Fibroblast of upper back skin (primary cell): ENCODE data around the gene AVPR1B.

ENCODE experiments used
- DNase-seq: peaks from one replicate; pipeline ENCODE4 v3.0.0-alpha.2; 2013

The AVPR1B gene

DNA sequence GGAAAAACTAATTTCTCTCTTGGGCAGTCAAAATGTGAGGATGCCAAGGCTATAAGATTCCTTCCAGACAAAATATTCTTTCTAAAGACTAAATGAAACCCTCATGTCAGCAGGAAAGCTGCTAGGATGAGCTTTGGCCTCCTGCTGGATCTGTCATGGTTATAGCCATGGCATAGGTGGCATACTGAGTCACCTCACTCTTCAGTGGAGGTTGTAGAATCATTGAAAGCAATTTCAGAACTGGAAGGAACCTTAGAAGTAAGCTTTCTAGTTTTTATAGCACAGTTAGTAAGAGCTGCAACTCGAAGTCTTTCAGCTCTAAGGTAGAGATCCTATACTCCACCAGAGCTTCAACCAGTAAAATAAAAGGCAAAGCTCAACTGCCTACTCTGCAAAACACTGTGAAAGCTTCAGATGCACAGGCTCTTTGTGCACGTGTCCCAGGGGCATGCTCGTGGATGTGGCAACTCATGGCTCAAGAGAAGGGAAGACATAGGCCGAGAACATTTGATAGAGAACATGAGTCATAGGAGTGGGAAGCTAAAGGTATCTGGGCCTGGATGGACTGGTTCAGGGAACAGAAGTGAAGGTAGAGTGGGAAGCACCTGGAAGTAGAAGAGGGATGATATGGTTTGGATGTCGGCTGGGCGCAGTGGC lies 5.8 kb downstream of the AVPR1B start:
- DNase-seq: no peak

- no peak for DNase-seq
These were observed 6.4 kb downstream of the AVPR1B start for GRCh38 chr1:206110820-206111219.

DNA sequence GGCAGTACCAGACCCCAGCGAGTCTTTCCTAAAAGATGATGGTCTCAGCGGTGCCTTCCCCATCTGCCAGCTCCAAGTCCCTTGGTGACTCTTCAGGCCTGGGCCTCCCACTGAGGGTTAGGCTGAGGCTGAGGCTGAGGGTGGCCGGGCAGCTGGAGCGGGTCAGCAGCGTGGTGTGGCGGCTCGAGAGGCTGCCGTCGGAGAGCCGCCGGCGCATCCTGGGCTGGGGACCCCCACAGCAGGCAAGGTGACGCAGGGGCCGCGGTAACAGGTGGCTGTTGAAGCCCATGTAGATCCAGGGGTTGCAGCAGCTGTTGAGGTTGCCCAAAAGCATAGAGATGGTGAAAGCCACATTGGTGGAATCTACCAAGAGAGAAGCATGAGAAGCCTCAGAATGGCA lies 7.0 kb downstream of the AVPR1B start:
- no peak for DNase-seq

DNA sequence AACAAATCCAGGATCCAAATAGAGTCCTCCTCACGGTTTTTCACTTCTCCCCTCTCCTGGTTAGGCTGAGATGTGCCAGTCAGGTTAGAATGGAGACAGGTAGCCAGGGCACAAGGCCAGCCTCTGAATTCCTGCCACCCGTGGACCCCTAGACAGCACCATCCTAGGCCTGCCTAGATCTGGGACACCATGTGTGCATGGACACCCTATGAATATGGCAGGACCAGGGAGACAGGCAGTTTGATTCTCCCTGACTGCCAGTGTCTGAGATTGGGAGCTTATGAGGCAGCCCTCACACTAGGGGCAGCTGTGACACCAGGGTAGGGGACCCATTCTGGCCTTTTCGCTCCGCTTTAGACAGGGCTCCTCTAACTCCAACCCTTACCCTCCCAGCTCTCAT lies 7.5 kb downstream of the AVPR1B start:
- DNase-seq: no peak

- no peak for DNase-seq
These were observed 8.6 kb downstream of the AVPR1B start for GRCh38 chr1:206108635-206109034.

- DNase-seq: no peak
These were observed 10.0 kb downstream of the AVPR1B start for GRCh38 chr1:206107168-206107544.

DNA sequence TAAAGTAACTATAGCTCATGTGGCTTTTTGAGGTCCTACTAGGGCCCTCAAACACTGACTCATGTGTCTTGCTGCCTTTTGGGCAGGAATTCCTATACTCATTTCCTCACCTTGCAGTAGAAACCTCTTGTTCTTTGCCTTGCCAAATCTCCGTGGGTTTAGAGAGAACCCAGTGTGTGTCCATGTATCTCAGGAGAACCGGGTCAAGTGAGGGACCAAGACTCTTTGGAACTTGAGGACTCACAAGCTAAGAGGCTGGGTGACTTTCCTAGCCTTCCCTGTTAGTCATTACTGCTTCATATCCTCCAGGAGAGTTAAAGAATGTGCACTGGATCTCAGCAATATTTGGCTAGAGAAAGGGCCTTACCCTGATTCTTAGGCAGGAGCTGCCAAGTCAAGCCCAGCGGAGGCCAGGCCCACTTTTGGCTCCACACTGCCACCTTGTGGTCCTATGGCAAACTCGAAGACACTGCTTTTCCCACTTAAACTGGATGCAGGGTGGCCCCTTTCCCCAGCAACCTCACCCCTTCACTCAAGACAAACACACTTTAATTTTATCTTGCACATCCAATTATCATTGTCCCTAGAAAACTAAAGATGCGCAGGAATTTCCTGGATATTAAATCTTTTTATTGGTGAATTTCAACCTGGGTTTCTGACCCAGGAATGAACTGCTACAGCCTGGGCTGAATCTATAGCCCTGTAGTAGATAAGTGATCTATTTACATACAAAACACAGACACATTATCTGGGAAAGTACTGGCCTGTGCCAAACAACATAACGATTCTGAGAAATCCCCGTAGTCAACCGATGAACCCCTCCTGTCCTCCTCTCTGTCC lies 10.6 kb downstream of the AVPR1B start:
- DNase-seq: peak; percentile 84

DNA sequence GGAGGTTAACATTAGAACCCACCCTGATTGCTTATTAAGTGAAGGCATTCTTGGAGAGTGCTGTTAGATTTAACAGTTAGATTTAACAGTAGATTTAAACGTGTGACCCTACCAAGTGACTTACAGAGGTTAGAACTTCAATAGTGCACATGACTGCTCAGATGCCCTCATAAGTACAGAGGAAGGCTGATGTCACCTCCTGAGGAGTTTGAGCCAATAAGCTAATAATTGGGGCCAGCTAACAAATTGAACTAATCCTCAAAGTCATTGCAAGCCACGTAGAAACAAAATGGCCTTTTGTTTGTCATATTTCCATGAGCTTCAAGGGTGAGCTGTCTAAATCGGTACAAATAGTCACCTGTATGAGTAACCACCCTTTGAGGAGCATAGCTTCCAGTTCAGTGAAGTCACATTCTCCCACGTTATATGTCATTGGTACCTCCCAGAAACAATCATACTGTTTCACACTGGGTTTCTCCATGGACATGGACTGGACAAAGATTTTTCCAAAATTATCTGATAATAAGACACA lies 11.7 kb downstream of the AVPR1B start:
- no peak for DNase-seq

GRCh38 chr1:206103979-206104378 lies 13.2 kb downstream of the AVPR1B start:
- DNase-seq: no peak

- DNase-seq: no peak
These were observed 14.8 kb downstream of the AVPR1B start for GRCh38 chr1:206102292-206102936.

DNA sequence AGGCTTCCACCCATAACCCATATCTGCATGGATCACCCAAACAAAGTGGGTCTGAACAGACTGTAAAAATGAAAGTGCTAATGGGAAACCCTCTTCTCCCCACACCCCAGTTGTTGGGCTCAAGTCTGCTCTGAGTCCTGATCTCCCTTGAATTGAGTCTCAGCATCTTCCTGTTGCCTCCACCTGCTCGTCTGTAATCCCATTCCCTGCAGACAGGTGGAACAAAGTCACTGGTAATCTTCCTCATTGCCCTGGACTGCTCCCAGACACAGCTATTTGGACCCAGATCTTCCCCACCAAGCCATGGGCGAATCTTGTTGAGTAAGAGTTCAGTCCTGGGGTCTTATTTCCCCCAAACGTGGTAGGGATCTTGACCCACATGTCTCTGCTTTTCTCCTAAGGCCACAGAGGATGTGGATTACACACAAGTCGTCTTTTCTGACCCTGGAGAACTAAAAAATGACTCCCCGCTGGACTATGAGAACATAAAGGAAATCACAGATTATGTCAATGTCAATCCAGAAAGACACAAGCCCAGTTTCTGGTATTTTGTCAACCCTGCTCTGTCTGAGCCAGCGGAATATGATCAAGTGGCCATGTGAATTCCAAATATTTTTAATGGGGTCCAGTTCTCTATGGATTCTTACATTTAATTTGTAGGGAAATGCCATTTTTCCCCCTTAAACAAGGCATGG lies 15.7 kb downstream of the AVPR1B start:
- no peak for DNase-seq

DNA sequence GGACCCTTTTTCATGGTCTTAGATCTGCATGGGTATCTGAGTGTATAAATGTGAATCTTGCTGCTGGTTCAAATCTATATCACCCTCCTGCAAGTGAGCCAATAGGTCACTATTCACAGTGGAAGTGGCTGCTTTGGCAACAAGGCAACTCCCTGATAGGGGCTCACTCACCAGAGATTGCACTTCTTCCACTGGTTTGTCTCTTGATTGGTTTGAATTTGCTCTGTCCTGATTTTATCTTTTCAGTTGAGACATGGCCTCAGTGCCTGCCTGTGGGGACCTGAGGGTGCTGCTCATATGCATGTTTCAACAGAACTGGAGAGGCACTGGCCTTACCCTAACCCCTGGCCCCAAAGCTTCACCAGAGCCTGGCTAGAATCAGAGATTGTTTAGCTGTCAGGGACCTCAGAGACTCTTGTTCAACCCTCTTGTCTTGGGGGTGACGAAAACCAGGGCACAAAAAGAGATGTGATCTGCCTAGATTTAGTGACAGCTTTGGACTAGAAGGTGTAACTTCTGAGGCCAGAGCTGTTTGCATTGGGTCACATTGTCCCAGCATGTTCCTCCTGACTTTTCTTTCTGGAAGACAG lies 16.9 kb downstream of the AVPR1B start:
- no peak for DNase-seq

GRCh38 chr1:206098242-206098919 lies 18.8 kb downstream of the AVPR1B start:
- DNase-seq: no peak

DNA sequence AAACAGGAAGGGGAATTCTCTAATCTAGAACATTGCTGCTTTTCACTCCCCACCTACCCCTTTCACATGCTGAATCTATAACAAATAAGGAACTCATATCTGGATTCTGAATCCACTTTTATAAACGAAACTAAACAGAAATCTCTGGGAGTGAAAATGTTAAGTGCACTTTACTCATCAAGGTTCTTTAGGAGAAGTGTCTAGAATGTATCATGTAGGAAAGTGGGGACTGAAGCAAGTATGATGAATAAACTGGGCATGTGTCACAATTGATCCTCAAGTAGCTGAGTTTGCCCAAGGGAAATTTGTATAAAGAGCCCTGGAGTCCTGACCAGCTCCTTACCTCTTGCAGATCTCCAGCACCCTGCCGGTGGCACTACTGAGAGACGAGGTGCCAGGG lies 19.8 kb downstream of the AVPR1B start:
- DNase-seq: no peak

DNA sequence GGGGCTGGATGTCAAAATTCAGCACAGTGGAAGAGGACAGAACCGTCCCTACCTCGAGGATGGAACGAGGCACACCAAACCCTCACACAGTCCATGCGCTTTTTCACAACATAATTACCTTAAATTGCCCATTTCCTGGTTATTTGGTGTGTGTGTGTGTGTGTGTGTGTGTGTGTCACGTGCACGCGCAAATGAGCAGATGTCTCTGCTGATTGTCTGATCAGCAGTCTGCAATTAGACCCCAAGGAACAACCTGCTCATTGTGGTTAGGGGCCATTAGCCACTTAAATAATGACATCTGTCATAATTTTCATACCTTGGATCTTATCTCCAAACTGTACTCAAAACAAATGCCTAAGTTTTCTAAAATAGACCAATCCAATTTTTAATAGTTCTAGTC lies 23.2 kb downstream of the AVPR1B start:
- DNase-seq: no peak

- DNase-seq: no peak
These were observed 27.8 kb downstream of the AVPR1B start for GRCh38 chr1:206089341-206089740.

DNA sequence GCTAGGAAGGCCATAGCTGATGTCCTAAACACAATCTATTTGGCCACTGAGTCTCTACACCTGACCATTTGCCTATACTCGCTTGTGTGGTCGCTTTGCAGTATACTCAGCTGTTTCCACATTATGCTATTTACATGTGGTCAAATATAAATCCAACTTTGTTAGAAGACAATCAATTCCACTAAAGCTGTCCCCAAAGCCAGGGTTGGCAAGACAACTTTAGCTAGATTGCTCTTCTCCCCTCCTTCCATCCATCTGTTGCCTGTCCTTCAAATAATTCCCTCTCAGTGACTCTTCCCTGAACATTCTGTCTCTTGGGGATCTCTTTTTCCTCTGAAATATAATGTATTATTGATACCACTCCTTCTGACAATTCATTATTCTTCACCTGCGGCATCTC lies 30.1 kb downstream of the AVPR1B start:
- DNase-seq: no peak

GRCh38 chr1:206083750-206084149 lies 33.4 kb downstream of the AVPR1B start:
- no peak for DNase-seq

DNA sequence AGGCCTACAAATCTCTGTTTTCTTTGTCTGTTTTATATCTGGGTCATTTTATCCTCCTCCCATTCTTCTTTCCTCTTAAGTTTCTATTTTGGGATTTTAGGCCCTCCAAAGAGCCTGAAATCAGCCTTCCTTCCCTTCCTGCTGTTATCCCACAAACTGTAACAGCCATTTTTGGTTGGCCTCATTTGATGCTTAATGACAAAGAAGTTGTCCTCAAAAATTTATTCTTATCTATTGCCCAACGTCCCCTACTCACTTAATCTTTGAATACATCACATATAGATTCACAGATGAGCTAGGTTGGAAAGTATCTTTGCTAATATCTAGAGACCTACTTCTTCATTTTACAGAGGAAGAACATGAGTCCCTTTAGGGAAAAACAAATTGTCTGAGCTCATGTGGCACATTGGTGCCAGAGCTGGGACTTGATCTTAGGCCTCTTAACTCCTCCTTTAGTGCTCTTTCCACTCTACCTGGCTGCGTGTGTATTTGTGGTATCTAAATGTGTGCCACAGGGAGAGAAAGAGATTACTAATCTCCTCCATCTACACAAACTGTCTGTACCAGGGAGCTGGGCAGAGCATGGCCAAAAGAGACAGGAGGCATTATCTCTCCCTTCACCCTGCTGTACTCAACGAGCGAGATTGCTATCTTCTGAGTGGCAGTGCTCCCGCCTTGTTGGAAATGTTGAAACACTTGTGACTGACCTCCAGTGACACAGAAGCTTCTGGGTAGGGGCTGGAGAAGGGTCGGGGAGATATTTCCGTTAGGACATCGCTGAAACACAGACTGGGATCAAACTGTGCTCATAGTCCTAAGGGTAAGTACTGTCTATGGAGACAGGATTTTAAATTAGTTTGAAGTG lies 34.1 kb downstream of the AVPR1B start:
- no peak for DNase-seq

- no peak for DNase-seq
These were observed 35.3 kb downstream of the AVPR1B start for GRCh38 chr1:206081856-206082255.
